Fibroblast of skin of scalp (primary cell): ENCODE data around the gene ZNF469.

Experiments used
- DNase-seq: peaks from one replicate; pipeline ENCODE4 v3.0.0-alpha.2; 2013

ZNF469 gene

DNA sequence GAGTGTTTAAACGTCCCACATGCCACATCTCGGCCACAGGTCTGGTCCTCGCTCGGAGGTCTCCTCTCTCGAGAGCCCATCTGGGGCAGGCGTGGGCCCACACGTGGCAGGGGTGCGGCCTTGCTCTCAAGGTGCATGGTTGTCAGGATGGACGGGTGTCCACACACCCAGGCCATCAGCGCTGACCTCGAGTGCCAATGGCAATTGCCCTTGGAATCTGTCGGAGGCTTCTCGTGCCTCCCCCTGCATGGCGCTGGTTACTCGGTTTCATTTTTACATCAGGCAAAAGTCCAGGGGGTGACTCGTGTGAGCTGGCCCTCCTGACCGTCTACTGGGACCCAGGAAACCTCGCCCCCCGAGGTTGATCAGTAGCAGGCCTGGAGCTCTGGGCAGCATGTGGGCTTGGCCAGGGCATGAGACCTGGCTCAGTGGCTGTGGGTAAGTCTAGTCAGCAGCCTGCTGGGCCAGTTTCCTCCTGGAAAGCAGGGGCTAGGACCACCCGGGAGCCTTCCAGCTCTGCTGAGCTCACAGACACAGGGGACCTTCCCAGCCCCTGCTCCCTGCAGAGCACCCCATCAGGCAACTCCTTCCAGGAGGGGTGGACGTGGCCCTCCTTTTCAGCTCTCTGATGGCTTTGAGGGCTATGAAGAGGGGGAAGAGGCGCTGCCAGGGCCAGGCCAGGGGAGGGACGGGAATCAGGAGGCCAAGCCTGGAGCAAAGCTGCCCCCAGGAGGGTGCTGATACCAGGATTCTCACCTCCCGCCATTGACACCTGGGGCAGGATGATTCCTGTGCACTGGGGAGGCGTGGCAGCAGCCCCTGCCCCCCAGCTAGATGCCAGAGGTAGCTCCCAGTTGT, 3.7 kb upstream of the ZNF469 start:
- DNase-seq, result no peak

DNA sequence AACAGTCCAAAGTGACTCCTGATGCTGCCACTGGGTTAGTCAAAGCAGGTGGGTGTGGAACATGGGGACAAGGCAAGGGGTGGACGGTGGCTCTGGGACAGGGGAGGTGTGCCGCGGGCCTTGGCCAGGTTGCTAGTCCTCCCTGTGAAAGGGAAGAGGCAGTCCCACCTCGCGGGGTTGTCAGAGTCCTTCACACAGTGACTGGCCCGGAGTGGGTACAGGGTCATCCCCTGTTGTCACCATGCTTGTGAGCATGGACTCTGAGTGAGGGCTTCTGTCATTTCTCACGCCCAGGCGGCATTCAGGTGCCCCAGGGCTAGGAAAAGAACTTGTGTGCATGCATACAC, 3.1 kb upstream of the ZNF469 start:
- no peak for DNase-seq

DNA sequence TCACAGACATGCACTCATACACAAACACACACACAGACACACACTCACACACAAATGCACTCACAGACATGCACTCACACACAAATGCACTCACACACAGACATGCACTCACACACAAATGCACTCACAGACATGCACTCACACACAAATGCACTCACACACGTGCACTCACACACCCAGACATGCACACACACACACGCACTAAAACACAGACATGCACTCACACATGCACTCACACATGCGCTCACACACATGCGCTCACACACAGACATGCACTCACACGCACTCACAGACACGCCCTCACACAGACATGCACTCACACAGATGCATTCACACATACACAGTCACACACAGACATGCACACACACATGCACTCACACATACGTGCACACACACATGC, 2.7 kb upstream of the ZNF469 start:
- DNase-seq, result no peak

DNA sequence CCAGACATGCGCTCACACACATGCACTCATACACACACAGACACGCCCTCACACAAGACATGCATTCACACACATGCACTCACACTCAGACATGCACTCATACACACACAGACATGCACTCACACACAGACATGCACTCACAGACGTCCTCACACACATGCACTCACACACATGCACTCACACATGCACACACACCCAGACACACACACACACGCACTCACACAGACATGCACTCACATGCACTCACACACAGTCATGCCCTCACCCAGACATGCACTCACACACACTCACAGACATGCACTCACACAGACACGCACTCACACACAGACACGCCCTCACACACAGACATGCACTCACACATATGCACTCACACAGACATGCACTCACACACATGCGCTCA, 2.1 kb upstream of the ZNF469 start:
- DNase-seq, result no peak

DNA sequence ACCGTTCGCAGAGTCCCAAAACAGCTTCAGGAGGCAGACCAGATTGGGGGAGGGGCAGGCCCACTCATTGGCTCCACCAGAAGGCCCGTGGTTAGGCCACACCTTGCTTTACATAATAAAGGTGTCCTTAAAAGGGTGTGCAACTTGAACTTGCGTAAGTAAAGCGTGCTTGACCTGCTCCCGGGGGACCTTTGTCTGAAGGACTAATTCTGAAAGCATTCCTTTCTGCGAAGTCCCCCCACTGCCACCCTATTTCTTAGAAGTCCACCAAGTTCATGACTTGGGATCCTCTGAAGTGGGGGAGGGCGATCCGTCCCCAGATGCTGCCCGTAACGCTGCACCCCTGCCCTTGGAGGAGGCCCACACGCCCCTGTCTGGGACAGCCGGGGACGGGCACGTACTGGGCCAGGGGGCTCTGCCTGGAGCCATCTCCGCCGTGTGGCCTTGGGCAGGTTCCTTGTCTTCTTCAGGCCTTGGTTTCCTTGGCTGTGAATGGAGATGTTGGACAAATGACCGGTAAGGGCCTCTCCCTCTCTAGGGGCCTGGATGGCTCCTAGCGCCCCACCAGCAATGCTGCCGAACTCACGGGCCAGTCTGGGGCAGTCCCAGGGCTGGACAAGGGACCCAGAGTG, 823 bp upstream of the ZNF469 start:
- no peak for DNase-seq

DNA sequence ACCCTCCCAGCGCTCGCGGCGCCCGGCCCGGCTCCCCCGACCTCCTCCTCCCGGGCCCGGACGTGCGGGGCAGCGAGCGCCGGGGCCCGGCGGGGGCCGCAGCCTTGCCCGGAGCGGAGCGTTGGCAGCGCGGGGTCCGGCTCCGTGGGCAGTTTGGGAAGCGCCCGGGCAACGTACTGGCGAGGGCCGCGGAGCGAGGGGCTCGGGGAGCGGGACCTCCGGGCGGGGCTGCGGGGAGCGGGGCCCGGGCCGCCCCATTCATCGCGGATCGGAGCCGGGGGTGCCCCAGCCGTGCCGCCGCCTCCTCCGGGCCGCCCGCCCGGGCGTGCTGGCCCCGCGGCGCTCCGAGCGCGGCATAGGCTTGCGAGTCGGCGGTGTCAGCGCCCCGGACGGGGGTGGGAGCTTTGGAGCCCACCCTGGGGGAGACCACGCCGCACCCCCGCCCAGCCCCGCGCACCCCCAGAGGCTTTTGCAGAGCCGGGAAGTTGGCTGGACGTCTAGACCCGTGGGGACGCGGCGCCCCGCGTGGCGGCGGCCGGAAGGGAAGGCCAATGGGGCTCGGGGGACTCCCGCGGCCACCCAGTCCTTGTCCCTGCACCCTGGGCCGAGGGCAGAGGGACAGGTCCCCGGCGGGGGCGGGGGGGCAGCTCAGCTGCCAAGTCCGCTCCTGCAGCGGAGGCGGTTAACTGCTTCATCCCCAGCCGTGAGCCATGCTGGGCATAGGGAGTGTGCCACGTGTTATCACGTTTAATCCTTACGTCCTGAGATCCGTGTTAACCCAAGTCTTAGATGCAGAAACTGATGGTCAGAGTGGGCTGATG, 852 bp downstream of the ZNF469 start:
- peak; percentile 65 for DNase-seq

DNA sequence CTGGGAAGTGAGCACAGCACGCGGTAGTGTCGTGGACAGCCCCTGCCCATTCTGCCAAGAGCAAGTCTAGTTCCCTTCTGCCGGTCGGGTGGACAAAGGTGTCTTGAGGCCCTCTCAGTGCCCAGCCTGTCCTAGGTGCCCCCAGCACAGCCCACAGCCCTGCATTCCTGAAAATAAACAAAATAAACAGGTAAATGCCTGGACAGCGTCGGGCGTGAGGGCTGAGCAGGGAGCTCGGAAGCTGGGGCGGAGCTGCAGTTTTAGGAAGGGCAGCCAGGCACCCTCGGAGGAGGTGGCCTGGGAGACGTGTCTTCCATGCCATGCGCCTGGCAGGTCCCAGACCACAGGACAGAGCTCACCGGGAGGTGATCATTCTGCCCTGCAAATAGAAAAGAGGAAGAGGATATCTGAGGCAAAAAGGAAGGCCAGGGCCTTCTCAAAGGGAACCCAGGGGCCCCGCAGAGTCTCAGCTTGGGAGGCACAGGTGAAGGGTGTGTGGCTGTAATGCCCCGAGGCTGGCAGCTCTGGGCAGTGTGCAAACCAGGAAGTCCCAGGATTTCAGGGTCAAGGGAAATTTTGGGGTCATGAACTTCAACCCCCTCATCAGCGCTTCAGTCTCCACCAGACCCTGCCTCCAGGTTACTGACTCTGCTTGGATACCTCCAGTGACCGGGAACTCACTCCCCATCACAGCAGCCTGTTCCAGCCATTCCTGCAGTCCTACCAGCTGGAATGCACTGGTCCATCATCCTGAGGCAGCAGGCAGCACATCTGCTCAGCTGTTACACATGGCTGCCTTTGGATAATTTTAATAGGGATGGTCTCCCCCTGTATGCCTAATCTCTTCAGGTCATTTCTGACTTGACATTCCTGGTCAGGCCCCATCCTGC, 1.7 kb downstream of the ZNF469 start:
- DNase-seq, result no peak

DNA sequence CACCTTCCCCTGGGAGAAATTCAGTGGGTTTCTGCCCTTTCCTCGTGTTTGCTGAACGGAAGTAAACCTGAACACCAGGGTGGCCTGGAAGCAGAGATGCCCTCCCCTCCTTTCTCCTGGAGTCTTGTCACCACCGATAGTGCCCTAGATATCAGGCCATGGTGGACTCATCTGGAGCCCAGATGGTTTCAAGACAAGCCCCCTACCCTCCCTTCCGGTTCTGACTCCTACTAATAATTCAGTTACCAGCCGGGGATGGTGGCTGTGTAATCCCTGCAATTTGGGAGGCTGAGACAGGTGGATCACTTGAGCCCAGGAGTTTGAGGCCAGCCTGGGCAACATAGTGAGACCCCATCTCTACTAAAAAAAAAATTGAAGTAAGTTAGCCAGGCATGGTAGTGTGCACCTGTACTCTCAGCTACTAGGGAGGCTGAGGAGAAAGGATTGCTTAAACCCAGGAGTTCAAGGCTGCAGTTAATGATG, 2.4 kb downstream of the ZNF469 start:
- no peak for DNase-seq

DNA sequence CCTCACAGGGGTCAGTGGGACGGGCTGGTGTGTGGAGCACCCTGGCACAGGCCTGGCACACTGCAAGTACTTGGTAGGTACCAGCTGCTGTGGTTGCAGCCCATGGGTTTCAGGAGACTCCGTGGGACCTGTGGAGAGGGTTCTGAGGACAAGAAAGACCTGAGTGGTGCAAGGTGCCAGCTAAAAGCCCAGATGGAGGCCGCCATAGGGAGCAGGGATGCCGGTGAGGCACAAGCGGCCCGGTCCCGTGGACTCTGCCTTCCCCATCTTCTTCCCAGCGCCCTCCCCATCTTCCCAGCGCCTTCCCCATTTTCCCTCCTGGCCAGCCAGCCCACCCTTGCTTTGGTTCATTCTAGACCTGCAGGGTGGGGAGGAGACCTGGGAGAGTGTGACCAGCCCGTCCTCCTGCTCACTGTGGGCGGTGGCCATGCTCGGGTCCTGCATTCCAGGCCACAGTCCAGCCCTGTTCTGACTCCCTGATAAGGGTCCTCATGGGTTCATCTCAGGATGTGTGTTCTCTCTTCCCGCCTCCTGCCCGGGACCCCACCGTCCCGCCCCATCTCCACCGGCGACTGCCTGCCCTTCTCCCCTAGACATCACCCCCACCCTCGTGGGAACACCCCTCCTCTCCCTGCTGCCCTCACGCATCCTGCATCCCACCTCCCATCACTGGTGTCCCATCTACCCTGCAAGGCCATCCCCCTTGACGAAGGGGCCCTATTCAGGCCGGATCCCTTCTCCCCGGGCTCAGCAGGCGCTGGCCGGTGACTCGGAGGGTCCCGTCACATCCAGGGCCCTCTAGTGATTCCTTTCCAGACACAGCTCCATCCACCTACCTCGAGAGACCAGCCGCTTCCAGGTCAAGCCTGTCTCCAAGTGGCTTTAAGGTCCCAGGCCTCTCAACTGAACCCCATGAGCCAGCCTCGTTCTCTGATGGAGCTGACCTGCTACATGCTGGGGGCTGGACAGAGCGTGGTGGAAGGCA, 3.4 kb downstream of the ZNF469 start:
- no peak for DNase-seq

DNA sequence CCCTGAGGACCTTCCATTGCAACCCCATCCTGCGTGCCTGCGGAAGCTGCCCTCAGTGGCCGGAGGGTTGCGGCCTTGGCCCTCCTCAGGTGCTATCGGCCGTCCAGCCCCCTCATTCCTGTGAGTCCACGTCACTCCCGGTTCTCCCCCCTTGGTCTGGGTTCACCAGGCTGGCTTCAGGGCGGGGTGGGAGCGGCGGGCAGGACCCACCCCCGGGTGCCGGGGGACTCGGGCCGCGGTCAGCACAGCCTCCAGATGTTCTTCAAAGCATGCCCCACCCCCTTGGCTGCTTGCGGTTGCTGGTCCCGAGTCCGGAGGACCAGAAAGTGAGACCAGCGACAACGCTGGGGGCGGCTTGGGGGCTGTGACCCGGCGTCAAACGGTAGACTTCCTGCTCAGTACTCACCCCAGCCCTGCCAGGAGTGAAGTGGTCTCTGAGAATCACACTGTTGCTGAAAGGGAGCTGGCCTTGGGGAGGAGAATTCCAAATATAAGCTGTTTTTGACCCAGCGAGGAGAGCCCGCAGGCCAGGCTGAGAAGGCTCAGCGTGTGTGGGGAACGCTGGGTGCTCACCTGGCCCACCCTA, 4.5 kb downstream of the ZNF469 start:
- DNase-seq, result no peak

DNA sequence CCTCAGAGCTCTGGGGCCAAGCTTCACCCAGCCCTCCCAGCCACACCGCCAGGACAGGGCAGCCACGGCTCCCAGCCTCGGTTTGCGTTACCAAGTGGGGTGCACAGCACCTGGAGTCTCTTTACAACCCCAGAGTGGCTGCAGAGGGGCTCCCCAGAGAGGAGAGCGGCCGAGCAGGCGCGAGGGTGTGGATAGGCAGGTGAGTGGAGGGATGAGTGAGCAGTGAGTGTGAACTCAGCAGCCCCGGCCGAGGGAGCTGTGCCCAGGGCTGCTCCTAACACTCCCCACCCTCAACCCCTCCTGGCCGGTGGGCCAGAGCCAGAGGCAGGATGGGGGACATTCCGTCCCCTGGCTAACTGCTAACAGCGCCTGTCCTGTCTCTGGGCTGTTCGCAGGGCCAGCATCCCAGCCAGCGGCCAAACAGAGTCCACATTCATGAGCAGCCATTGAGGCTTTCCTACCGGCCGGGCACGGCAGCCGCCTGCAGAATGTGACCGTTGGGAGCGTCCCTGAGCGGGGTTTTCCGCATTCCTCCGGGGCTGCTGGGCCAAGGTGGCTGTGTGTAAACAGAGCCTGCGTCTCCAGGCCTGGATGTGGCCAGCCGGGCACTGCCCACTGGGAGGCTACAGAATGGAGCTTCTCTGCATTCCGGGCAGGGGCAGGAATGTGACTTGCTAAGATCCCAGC, 5.3 kb downstream of the ZNF469 start:
- peak; percentile 53 for DNase-seq

DNA sequence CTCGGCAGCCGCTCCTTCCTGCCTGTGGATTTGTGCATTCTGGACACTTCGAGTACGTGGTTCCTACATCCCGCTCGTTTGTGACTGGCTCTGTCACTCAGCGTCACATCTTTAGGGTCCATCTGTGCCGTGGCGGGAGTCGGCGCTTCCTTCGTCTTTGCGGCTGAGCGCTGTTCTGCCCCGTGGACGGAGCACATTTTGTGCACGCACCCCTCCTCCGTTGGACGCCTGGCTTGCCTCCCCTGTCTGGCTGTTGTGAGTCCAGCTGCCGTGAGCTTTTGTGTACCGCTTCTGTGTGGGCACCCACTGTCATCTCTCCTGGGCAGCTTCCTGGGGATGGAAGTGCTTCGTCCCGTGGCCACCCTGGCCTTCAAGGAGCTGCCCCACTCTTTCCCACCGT, 6.4 kb downstream of the ZNF469 start:
- no peak for DNase-seq

DNA sequence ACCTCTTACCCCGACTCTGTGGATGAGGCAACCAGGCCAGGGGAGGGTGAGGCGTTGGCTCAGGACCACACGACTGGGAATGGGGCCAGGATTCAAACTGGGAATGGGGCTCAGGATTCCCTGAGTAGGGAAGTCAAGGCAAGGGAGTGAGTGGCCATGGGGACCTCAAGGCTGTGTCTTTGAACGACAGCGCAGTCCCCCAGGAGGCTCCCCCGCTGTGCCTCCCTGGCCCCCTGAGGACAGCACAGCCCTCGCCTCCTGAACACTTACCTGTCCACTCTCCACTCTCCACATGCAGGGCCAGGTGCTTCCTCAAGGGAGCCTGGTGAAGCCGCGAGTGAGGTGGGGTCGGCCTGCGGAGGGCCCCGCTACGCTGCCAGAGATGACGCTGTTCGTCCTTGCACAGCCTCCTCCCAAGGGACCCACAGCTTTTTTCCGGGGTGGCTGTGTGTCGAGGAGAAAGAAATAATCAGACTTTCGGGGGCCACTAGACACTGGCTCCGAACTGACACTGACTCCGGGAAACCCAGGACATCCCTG, 6.9 kb downstream of the ZNF469 start:
- no peak for DNase-seq

DNA sequence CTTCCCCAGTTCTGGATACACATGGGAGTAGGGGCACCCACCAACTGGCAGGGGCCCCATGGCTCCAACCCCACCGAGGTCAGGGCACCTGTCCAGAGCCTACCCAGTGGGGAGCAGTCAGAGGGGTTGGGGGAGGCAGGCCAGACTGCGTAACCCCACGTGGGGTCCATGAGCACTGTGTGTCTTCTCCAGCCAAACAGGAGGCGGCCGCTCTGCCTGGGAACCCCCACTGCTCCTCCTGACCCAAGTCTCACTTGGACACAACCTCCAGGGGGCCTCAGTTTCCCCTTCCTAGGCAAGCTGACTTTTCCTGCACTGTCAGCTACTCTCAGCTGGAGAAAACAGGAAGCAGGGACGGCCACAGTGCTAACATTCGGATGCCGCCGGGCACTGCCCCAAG, 7.5 kb downstream of the ZNF469 start:
- DNase-seq, result no peak

DNA sequence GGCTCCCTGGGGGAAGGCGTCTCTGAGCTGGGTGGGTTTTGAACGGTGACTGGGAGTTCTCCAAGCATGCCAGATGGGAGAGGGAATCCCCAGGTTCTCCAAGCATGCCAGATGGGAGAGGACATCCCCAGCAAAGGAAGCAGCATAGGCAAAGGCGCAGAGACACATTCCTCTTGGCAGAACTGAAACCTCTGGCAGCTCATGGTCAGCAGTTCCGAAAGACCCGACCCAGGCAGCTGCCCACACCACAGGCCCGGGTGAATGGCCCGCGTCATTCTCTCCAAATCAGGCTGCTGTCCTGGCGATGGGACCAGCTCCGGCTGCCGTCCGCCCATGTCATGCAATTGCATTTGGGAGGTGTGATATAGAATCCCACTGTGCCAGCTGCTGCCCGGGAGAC, 8.0 kb downstream of the ZNF469 start:
- DNase-seq, result no peak

DNA sequence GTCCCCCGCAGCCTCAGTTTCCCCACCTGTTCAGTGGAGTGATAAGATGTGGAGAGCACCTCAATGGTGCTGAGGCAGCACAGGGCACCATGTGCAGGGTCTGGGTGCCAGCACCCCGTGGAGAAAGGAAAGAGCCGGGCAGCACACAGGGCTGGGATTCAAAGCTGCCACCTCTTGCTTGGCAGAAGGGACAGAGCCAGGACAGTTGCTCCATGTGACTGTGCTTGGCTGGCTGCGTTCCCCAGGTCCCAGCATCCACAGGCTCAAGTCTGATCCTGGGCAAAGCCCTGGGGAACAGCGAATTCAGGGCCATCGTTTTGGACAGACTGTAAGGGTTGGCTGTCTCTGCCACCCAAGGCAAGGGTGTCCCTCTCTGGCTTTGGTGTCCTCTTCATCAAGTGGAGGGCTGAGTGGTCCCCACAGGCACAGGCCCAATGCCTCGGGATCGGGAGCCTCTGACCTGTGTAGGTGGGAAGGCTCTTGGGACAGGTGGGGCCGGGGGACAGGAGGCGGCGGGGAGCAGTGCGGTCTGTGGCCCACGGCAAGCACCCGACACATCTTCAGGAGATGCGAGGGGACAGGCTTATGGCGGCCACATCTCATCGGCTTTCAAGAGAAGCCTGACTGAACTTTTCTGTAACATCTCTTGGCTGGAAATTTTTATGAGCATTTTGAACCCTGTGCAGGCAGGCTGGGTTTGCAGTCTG, 8.5 kb downstream of the ZNF469 start:
- no peak for DNase-seq

DNA sequence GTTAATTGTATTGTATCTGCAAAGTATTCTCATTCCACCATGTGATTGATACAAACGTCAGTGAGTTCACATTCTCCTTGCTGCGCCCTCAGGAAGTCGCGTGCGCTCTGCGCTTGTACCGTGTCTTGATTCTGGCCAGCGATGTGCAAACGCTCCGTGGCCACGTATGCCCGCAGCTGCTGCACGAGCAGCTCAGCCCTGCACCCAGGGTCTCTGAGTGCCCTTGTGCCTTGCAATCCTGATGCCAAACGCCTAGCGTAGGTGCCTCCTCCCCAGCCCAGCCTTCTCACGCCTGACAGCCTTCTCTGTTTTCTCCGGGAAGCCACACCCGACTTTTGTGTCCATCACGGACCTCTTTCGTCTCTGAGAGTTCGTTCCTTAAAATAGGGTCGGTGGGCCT, 9.4 kb downstream of the ZNF469 start:
- DNase-seq, result no peak

DNA sequence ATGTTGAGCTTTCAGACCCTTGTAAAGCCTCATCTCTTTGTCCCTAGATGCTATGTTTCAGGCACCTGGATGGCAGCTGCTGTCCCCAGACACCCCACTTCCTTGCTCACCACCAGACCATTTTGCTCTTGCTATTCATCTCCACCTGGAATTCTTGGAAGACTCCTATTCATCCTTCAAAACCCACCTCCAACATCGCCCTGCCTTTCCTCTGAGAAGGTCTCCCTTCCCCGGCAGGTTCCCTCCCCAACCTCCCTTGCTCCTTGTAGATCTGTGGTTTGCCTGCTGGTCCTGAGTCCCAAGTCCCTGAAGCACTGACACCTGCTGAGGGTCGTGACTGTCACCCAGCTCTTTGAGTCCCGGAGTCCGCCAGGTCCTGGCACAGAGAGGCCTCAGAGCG, 9.9 kb downstream of the ZNF469 start:
- DNase-seq, result no peak

DNA sequence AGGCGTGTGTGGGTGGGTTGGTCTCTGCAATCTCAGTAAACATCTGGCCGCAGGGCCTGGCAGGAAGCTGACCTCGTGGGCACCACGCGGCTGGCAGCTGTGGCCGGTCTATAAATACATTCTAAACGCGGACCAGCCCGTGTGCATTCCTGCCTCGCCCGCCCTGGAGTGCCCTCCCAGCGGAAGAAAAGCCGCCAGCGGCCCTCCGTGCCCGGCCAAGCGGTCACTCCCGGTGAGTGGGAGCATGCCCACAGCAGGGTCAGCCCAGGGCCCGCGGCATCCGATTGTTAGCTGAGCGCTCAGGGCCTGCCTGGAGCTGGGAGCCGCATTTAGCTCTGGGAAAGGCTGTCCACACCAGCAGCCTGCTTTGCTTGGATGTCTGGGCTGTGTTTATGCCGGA, 10.3 kb downstream of the ZNF469 start:
- no peak for DNase-seq
